NK-92 (cell line): ENCODE data around the gene KRT33B.
"Not testable (repeated sequence)": the region's sequence is repeated elsewhere in the genome, so short reads cannot be mapped to it uniquely, and the experiment has no call there.

Experiments
- DNase-seq: peaks from one replicate; lab custom pipeline; 2025; ENCODE audit not compliant: unreplicated experiment; lab: John Stamatoyannopoulos, UW

Gene KRT33B

GRCh38 chr17:41350381-41350878 is 19.2 kb downstream of the KRT33B start, which contains the start of gene KRT33A:
Gene KRT33A, minus strand, starts transcription at chr17:41350828. Its CDS starts 61 bp downstream, at chr17:41350767.
- not testable (repeated sequence) for DNase-seq

GRCh38 chr17:41347869-41348760 is 21.5 kb downstream of the KRT33B start:
- no peak for DNase-seq

GRCh38 chr17:41346421-41346820 is 23.2 kb downstream of the KRT33B start:
- not testable (repeated sequence) for DNase-seq

- no peak for DNase-seq
Observed at GRCh38 chr17:41345992-41346391, 23.6 kb downstream of the KRT33B start.

- DNase-seq = no peak
Observed at GRCh38 chr17:41343029-41343428, 26.6 kb downstream of the KRT33B start.

- DNase-seq = no peak
Observed at GRCh38 chr17:41340934-41341861, 28.4 kb downstream of the KRT33B start.

- no peak for DNase-seq
Observed at GRCh38 chr17:41340494-41340893, 29.1 kb downstream of the KRT33B start.

- DNase-seq = no peak
Observed at GRCh38 chr17:41339571-41340172, 29.9 kb downstream of the KRT33B start.

- no peak for DNase-seq
Observed at GRCh38 chr17:41338961-41339485, 30.6 kb downstream of the KRT33B start.

- no peak for DNase-seq
Observed at GRCh38 chr17:41335747-41336146, 33.9 kb downstream of the KRT33B start.

GRCh38 chr17:41334385-41335305 is 35.0 kb downstream of the KRT33B start:
- no peak for DNase-seq

- DNase-seq = no peak
Observed at GRCh38 chr17:41333836-41334235, 35.8 kb downstream of the KRT33B start.

GRCh38 chr17:41333098-41333497 is 36.5 kb downstream of the KRT33B start:
- DNase-seq = no peak

GRCh38 chr17:41332239-41332638 is 37.4 kb downstream of the KRT33B start:
- no peak for DNase-seq

GRCh38 chr17:41331606-41332005 is 38.0 kb downstream of the KRT33B start:
- DNase-seq = no peak

- no peak for DNase-seq
Observed at GRCh38 chr17:41329279-41329948, 40.2 kb downstream of the KRT33B start.

GRCh38 chr17:41328207-41328606 is 41.4 kb downstream of the KRT33B start:
- DNase-seq = no peak

- no peak for DNase-seq
Observed at GRCh38 chr17:41327411-41328120, 42.0 kb downstream of the KRT33B start.
